ENCODE results near the gene ARMC2.

Gene ARMC2

DNA sequence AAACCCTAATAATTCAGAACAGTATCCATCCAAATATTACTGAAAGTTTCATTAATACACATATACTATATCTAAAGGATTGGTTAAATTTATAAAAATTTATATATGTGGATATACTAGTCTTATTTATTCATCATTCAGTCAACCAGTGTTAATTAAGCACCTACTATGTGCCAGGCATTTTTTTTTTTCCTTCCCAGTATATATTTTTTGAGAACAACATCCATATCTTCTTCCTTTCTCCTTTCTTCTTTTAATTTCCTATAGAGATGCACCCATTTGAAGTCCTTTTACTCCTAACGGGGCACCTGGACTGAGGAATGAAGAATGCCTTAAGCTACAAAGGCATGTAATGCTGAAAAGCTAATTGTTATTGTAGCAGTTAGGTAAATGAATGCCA lies 173.6 kb downstream of the ARMC2 start:
- H3K4me3 ChIP-seq (ENCODE audit: low read depth, low read length) = no peak overlapping the region
- TF ChIP-seq, protein P1, sequence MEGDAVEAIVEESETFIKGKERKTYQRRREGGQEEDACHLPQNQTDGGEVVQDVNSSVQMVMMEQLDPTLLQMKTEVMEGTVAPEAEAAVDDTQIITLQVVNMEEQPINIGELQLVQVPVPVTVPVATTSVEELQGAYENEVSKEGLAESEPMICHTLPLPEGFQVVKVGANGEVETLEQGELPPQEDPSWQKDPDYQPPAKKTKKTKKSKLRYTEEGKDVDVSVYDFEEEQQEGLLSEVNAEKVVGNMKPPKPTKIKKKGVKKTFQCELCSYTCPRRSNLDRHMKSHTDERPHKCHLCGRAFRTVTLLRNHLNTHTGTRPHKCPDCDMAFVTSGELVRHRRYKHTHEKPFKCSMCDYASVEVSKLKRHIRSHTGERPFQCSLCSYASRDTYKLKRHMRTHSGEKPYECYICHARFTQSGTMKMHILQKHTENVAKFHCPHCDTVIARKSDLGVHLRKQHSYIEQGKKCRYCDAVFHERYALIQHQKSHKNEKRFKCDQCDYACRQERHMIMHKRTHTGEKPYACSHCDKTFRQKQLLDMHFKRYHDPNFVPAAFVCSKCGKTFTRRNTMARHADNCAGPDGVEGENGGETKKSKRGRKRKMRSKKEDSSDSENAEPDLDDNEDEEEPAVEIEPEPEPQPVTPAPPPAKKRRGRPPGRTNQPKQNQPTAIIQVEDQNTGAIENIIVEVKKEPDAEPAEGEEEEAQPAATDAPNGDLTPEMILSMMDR (IDR thresholded peaks at IDR 0.05; ENCODE audit: low read depth, low read length, missing control alignments) = no peak
- no peak for DNase-seq (ENCODE audit: low read depth)

DNA sequence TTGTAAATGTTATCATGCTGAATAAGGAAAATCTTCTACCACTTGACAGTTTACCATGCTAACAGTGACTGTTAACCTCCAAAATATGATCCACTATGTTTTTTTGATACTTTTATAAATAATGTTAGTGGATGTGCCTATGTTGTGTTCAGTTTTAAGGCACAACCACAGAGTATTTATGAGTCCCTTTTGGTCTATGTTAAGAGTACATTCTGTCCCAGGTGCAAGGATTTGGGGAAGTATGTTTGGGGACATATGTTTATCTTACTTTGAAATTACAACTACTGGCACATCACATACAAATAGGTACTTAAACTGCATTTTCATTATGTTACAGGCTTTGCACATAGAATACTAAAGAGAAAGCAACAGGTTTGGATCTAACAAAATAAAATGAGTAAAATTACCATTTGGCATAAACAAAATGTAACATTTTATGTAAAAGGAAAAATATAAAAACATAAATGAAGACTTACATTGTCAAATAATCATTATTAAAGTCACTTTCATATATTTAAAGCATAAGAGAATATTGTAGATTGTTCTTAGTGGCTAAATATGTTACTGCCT lies 175.2 kb downstream of the ARMC2 start:
- TF ChIP-seq, protein P1 (IDR thresholded peaks at IDR 0.05; ENCODE audit: low read depth, low read length, missing control alignments) = no peak
- no peak overlapping the region for H3K4me3 ChIP-seq (ENCODE audit: low read depth, low read length)
- DNase-seq (ENCODE audit: low read depth) = no peak
